Activated T-cell treated with anti-CD3 and anti-CD28 coated beads, Interleukin-2, amount 50 U/mL, for 1 hour (primary cell): ENCODE measurements around the gene ANXA5.

Experiments used
- DNase-seq: peaks from one replicate; pipeline ENCODE4 v3.0.0-alpha.2; 2020

ANXA5 gene

DNA sequence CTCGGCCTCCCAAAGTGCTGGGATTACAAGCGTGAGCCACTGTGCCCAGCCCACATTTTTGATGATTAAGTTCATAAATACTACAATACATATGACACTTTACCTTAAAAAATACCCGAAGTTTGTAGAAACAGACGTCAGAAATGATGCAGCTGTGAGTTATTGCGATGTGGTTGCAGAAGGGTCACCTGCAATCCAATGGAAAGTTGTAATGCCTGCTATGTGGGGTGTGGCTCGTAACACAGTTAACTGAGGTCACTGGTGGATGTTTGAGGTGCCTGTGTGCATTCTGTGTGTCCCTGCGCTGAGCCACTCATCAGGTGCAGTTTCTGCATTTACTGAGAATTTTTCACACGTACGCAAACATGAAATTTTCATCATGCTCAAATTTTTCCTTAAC is 64.1 kb downstream of the ANXA5 start:
- DNase-seq = no peak
